ENCODE data around the gene ZBTB11. TPM values are rescaled to one million over a fixed set of nuclear protein-coding genes. Genes with fewer than 3 reads are reported as not detected.
"Not testable (repeated sequence)": the region's sequence is repeated elsewhere in the genome, so short reads cannot be mapped to it uniquely, and the experiment has no call there.

Gene ZBTB11
- total RNA-seq, 1 experiment from 2014 or later = 22.4 TPM

GRCh38 chr3:101642441-101642840, 34.5 kb downstream of the ZBTB11 start:
- Histone ChIP-seq H3K36me3 (ENCODE audit: insufficient read depth, low read length, poor library complexity, severe bottlenecking) (no peaks in the 10 kb centered on the region), H3K27me3 (replicated peaks; ENCODE audit: insufficient read depth, low read depth, low read length, poor library complexity) (no peaks in the 10 kb centered on the region), H3K4me1 (ENCODE audit: insufficient read depth, low read length, poor library complexity, severe bottlenecking) (peaks cover 14% of the 10 kb centered on the region), H3K4me3 (ENCODE audit: low read depth, low read length, poor library complexity, severe bottlenecking) (no peak overlapping the region), H3K27ac (ENCODE audit: low read depth, low read length, poor library complexity, severe bottlenecking) (no peak overlapping the region), H3K9me3 (ENCODE audit: low read depth, low read length, poor library complexity, severe bottlenecking) (no peaks in the 10 kb centered on the region)
- DNase-seq (ENCODE audit: low spot score) = no peak
- intact Hi-C loops (cut with micrococcal nuclease; ENCODE audit: unreplicated experiment) = no loop called here
- TF ChIP-seq CTCF (conservative IDR thresholded peaks at IDR 0.05; ENCODE audit: low read depth, low read length) = no peak
- TF ChIP-seq EZH2 (IDR thresholded peaks at IDR 0.05; ENCODE audit: borderline replicate concordance, low read depth, low read length, poor library complexity, severe bottlenecking) = no peak
- BruUV-seq (replicated peaks) = no TSS peak
- CTCF ChIA-PET = no interaction called here
- POLR2A ChIA-PET (ENCODE audit: low non-redundant PET) = no interaction called here

DNA sequence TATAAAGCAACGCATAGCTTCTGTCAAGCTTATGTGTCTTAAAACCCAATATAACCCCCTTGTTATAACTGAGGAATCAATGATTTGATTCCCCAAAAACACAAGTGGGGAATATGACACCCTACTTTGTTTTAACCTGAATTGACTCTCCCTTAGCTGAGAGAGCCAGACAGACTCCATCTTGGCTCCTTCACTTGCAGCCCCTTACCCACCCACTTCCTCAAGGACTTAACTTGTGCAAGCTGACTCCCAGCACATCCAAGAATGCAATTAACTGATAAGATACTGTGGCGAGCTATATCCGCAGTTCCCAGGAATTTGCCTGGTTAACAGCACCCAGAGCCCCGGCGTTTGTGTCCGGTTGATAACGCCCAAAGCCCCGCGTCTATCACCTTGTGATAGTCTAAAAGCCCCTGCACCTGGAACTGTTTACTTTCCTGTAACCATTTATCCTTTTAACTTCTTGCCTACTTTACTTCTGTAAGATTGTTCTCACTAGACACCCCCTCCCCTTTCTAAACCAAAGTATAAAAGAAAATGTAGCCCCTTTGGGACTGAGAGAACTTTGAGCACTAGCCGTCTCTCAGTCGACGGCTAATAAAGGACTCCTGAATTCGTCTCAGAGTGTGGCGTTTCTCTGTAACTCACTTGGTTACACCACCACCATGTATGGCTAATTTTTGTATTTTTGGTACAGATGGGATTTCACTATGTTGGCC, 35.4 kb downstream of the ZBTB11 start:
- H3K27me3 ChIP-seq (replicated peaks; ENCODE audit: insufficient read depth, low read depth, low read length, poor library complexity); POLR2A ChIA-PET (ENCODE audit: low non-redundant PET); DNase-seq (ENCODE audit: low spot score); H3K9me3 ChIP-seq (ENCODE audit: low read depth, low read length, poor library complexity, severe bottlenecking); CTCF ChIA-PET; intact Hi-C loops (cut with micrococcal nuclease; ENCODE audit: unreplicated experiment); H3K4me3 ChIP-seq (ENCODE audit: low read depth, low read length, poor library complexity, severe bottlenecking); H3K36me3 ChIP-seq (ENCODE audit: insufficient read depth, low read length, poor library complexity, severe bottlenecking); BruUV-seq (replicated peaks); H3K27ac ChIP-seq (ENCODE audit: low read depth, low read length, poor library complexity, severe bottlenecking): not testable (repeated sequence)
- H3K4me1 ChIP-seq (ENCODE audit: insufficient read depth, low read length, poor library complexity, severe bottlenecking) = peaks cover 14% of the 10 kb centered on the region

GRCh38 chr3:101640256-101640655, 36.7 kb downstream of the ZBTB11 start:
- H3K9me3 ChIP-seq (ENCODE audit: low read depth, low read length, poor library complexity, severe bottlenecking) = no peaks in the 10 kb centered on the region
- DNase-seq (ENCODE audit: low spot score) = no peak
- BruUV-seq (replicated peaks) = no TSS peak
- intact Hi-C loops (cut with micrococcal nuclease; ENCODE audit: unreplicated experiment) = no loop called here
- H3K4me3 ChIP-seq (ENCODE audit: low read depth, low read length, poor library complexity, severe bottlenecking) = no peak overlapping the region
- ChIA-PET CTCF (no interaction called here), POLR2A (ENCODE audit: low non-redundant PET) (no interaction called here)
- H3K4me1 ChIP-seq (ENCODE audit: insufficient read depth, low read length, poor library complexity, severe bottlenecking) = peaks cover 14% of the 10 kb centered on the region
- no peaks in the 10 kb centered on the region for H3K36me3 ChIP-seq (ENCODE audit: insufficient read depth, low read length, poor library complexity, severe bottlenecking)
- no peaks in the 10 kb centered on the region for H3K27me3 ChIP-seq (replicated peaks; ENCODE audit: insufficient read depth, low read depth, low read length, poor library complexity)
- TF ChIP-seq EZH2 (IDR thresholded peaks at IDR 0.05; ENCODE audit: borderline replicate concordance, low read depth, low read length, poor library complexity, severe bottlenecking) (no peak), CTCF (conservative IDR thresholded peaks at IDR 0.05; ENCODE audit: low read depth, low read length) (no peak)
- H3K27ac ChIP-seq (ENCODE audit: low read depth, low read length, poor library complexity, severe bottlenecking) = no peak overlapping the region

Data from A673 (cell line).